Measurements from ENCODE around the gene SCMH1.

Gene SCMH1

DNA sequence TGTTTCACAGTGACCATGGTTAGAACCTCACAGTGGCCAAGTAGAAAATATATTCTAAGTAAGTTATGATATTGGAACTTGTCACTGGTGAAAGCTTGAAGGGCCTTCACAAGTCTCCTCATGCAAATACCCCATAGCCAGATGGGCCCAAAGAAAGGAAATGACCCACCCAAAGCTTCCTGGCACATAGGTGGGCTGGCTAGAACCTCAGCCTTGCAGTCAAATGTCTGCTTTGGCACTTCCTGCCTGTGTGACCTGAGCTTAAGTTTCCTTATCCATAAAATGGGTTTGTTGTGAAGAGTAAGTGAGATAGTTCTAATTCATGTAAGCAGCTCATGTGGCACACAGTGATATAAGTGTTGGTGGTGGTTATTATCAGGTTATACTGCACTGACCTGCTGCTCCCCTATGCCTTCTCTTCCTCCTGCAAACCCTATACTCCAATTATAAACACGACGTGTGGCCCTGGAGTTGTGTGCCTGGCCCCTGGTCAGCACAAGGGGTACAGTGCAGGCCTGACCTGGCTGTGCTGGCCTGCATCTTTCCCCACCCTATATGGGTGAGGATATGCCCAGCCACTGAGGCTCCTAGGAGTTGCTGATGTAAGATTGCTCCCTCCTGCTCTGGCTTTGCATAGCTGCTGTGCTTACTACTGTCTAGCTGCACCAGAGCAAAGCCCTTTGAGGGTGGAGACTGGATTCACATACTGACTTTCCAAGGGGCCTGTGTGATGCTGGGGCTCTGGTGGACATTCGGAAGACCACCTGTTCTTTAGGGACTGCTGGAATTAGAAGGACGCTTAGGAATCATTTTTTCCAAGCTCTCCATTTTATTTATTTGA is 215.9 kb downstream of the SCMH1 start:
- no peak for DNase-seq (ENCODE audit: low read depth, low spot score)

DNA sequence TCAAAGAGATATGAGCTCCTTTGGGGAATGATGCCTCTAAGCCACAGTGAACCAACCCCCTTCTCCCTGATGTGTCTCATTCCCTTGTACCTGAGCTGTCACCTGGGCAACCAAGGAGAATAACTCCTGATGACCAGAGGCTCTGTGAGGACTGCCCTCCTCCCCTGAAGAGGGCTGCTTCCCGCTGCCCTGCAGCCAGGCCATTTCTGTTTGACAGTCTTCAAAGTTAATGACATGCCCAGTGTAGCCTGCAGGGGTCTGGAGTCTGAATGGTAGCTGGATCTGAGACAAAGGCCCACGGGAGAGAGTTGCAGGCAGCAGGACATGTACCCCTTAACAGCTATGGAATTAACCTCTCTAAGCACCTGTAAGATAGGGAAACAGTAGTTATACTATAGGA is 217.2 kb downstream of the SCMH1 start:
- DNase-seq (ENCODE audit: low read depth, low spot score), result no peak

DNA sequence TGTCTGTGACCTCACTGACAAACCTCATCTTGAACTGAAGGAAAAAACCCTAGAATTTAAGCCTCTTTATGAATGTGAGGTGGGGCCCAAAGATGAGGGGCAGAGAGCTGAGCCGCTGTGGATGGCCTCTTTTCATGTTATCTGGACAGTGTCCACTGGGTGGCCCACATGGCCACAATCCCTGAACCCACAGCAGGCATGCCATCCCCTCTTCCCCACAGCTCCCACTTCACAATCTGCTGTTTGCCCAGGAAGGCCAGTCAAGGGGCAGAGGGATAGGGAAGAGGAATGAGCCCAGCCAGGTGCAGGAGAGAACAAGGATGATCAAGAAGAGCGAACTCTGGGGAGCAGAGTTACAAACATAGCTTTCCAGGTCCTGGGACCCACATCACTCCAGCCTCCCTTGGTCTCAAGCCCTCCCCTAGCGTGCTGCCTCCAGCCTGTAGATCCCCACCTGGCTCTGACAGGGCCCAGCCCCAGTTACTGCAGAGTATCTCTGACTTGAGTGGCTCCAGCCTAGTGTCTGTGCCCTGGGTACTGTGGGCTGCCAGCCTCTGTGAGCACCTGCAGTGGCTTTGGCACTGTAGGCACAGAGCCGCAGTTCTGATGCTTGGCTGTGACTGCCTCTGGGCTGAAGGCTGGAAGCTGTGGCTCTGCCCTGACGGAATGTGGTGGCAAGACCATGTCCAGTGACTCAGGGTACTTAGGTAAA is 218.7 kb downstream of the SCMH1 start:
- DNase-seq (ENCODE audit: low read depth, low spot score), result peak; percentile 44

DNA sequence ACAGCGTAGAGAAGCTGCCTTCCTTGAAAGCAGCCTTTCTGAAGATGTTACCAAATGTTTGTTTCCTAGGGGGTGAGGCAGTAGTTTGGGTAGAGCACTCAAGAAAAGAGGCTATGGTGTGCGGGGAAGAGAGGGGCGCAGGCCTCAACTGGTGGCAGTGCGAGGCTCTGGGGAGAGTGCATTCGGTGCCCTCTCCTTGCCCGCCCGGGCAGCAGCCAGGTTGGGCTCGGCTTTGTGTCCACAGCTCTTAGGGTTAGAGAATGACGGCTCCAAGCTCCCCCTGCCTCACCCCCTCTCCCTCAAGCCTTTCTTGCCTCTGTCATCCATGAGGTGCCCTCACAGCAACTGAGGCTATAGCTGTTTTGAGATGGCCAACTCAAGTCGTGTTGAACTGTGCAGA is 219.7 kb downstream of the SCMH1 start:
- no peak for DNase-seq (ENCODE audit: low read depth, low spot score)

DNA sequence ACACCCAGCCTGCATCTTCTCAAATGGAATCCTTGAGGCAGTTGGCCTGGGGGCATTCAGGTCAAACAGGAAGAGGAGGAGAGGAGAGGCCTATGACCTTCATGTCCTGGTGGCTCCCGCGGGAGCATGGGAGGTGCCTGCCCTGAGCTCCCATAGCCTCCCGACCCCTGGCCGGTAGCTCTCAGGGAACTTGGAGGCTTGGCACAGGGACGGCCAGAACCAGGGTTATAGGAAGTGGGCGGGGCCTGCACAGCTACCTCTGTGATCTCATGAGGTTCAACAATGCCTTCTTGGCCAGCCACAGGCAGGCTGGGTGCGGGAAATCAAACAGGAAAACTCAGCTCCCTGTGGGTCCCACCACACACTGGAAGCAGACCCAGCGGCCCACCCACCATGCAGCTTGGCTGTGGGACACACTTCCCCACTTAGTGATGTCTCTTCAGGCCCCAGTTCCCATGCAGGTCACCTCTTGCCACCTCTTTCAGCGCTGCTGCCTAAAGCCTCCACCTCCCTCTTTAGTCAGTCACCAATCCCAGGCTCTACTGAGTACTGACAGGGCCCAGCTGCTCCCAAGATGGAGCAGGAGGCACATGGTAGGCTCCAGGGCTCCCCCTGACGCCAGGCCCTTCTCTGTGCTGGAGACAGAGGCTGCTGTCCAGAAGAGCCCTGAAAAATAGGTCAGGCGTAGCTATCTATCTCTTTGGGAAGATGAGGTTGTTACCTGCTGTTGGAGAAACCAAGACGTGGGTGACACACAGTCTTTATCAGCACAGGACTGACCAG is 220.4 kb downstream of the SCMH1 start, which contains the start of gene SLFNL1:
Gene SLFNL1, minus strand, starts transcription at position 200 of the 783 bp plus-strand sequence. CDS start 1,065 bp downstream, outside the sequence.
- DNase-seq (ENCODE audit: low read depth, low spot score), result no peak

DNA sequence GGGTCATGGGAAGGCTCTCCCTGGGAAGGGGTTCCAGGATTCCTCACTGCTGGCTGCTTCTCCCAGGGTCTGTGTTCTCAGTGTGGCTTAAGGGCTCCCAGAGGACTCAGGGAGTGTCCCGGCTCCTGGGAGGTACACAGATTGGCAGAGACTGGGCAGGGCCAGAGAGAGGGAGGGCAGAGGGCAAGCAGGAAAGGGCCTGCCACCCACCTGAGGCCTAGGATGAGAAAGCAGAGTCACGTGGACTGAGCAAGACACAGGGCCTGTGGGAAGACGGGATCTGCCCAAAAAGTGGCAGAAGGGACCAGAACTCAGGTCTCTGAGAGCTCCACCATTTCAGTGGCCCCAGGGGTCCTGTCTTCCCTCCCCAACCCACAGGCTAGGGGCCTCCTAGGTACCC is 221.5 kb downstream of the SCMH1 start:
- no peak for DNase-seq (ENCODE audit: low read depth, low spot score)

DNA sequence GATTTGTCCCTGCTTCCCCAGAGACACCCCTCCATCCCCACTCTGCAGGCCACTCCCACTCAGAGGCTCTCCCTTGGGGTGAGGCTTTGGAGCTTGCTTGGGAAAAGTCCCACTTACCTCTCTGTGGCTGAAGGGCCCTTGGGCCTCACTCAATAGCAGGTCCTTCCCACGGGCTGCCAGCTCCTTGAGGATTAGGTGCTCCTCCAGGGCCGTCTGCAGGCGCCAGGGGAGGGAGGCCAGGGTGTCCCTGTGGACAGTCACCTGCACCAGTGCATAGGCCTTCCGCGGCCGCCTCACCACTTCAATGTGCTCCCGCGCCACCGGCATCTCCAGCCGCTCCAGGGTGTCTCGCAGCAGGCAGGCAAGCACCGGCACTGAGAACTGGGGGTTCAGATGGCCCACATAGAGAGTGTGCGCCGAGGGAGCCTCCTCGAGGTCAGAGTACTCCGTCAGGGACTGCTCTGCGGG is 222.0 kb downstream of the SCMH1 start:
- no peak for DNase-seq (ENCODE audit: low read depth, low spot score)

DNA sequence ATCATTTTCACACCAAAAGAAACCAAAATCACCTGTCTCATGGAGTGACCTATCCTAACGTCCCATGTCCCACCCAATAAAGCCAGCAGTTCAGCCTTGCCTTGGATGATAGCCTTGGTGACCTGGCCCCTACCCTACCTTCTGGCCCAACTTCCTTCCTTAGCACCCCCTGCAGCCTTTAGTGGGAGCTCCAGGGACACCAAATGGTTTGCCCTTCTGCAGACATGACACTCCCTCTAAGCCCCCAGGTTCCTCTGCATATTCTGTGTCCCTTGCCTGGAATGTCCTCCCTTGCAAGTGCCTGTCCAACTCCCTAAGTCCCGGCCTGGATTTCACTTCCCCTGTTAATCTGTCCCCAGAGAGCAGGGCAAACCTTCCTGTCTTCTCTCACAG is 222.8 kb downstream of the SCMH1 start:
- DNase-seq (ENCODE audit: low read depth, low spot score), result no peak

DNA sequence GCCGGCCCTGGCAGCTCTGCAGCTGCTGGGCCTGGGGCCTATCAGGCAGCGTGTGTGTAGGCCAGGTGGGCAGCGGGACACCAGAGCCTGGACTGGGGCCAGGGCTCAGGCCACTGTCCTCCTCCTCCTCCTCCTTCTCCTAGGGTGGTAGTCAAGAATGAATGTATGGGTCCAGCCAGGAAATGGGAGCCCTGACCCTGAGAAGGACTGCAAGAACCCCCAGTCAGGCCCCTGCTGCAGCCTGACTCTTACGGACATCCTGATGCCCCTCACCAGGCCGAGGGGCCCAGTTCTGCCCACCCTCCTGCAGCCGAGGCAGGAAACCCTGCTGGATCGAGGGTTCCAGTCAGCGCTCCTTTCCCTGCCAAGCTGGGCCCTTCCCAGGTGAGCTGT is 224.1 kb downstream of the SCMH1 start:
- DNase-seq (ENCODE audit: low read depth, low spot score), result no peak

DNA sequence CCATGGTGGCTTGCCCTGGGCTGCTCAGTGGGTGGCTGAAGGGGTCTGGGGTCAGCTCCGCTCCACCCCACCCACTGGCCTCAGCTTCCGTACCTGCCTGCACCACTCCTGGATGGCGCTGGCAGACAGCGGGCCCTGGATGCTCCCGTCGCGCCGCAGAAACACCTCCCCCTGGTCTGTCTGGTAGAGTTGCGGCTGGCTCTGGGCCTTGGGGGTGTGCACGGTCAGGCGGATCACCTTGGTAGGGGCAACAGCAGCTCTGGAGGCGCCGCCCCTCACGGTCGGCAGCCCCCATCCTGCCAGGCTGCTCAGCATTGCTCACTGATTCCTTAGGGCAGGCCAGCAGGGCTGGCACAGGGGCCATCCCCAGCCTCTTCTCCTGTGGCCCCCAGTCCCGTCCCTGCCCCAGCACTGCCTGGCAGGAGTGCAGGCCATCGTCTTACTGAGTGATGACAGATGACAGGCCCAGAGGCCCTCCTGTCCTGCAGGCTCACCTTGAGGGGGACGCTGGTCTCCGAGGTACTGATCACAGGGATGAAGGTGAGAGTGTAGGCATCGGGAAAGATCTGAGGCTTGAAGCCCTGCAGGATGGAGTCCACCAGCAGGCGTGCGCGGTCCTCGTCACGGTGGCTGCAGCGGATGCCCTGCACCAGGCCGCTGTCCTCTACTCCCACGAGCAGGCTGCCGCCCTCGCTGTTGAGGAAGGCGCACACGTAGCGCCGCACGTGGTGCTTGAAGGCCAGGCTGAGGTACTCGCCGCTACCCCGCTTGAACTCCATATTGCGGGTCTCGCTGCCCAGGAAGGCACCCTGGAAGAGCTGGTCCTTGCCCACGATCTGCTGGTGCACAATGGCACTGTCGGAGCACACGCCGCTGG is 224.7 kb downstream of the SCMH1 start:
- DNase-seq (ENCODE audit: low read depth, low spot score), result no peak

DNA sequence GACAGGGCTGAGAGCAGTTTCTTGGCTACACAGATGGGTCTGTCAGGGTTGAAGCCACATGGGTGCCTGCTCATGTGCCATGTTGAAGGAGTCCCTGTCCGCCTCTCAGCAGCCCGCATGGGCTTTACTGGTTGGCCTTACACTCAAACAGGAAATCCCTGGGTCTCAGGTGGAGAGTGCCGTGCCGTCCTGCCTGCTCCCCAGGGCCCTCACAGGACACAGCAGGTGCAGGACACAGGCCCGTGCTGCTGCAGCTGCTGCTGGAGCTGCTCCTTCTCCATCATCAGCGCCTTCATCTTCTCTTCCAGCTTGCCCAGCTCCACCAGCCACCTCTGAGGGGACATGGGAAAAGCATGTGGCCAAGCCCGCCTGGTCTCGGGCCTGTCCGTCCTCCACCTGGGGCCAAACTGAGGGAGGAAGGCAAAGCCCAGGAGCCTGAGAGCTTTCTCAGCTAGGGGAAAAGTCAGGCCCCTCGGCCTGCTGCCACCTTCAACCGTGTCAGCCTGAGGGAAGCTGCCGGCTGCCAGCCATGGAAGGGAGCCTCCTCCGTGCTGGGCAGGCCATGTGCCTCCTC is 226.1 kb downstream of the SCMH1 start:
- DNase-seq (ENCODE audit: low read depth, low spot score), result no peak

DNA sequence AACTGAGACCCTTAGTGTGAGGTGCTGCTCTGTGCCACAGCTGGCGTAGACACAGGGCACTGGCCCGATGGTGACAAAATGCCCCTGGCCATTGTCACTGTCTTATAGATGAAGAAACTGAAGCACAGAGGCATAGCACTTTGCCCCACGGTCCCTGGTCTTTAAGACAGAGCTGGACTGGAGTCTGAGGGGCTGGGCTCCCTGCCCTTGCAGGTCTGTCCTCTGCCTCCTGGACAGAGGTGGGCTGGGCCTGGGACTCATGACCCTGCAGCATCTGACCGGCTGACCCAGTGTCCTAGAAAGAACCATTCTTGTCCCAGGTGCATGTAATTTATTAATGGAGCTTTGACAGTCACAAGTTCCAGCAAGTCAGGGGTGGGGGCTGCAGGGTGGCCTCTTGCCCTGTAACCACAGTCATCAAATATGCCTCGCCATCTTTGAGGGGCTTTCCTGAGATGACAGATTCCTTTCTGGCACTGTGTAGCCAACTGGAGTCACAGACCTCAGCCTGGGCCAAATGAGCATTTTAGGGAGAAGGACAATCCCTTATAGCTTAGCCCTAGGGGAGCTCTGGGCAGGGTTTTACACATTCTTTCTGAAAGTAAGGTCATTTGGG is 226.7 kb downstream of the SCMH1 start:
- no peak for DNase-seq (ENCODE audit: low read depth, low spot score)

DNA sequence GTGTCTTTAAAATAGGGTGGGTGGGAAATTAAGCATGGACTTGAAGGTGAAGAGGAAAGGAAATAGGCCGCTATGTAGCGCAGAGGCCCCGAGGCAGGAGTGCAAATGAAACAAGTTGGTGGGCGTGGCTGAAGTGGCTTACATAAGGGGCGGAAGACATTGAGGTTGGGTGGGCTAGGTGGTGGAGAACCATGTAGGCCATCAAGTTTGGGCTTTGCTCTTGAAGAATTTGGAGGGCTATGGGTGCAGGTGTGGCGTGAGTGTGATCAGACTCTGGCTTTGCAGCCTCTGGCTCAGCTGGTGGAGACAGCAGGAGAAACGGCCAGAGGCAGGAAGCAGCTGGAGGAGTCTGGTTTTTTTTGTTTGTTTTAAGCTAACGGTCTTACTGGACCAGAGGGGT is 227.2 kb downstream of the SCMH1 start:
- no peak for DNase-seq (ENCODE audit: low read depth, low spot score)

DNA sequence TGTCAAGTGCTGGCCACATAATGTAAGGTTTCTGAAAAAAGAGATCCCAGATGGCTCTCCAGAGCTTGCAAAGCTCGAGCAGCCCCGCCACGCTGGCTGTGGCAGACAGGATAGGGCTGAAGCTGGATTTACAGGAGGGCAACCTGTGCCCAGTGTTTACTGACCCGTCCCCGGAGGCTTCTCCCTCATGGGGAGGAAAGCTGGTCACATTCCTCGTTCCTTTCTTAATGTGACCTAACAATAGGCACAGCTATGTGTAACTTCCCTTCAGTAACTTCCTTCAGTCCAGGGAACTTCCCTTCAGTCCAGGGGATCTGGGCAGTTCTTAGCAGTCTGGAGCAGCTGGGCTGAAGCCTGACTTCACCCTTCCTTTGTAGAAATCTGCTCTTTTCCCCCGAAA is 228.3 kb downstream of the SCMH1 start:
- no peak for DNase-seq (ENCODE audit: low read depth, low spot score)

DNA sequence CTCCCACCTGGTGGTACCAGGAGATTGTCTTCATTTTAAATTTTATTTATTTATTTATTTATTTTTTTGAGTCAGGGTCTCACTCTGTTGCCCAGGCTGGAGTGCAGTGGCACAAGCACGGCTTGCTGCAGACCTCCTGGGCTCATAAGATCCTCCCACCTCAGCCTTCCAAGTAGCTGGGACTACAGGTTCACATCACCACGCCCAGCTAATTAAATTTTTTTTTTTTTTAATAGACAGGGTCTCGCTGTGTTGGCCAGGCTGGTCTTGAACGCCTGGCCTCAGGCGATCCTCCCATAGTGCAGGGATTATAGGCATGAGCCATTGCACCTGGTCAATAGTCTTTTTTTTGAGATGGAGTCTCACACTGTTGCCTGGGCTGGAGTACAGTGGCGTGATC is 229.1 kb downstream of the SCMH1 start:
- no peak for DNase-seq (ENCODE audit: low read depth, low spot score)

DNA sequence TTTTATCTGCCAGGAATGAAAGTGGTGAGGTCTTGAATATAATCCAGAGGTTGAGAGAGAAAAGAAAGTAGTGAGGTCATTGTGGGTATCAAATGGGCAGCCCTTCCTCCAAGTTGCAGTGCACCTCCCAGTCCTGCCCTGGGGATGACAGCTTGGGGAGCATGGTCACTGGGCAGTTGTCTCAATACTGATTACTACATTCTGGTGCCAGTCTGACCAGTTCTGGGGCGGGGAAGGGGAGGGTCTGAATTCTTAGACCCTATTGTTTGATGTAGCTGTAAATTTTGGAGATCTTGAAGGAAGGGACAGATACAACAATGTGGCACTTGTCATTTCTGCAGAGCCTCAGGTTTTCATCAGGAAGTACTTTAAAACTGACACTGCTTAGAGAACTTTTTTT is 231.8 kb downstream of the SCMH1 start:
- no peak for DNase-seq (ENCODE audit: low read depth, low spot score)

DNA sequence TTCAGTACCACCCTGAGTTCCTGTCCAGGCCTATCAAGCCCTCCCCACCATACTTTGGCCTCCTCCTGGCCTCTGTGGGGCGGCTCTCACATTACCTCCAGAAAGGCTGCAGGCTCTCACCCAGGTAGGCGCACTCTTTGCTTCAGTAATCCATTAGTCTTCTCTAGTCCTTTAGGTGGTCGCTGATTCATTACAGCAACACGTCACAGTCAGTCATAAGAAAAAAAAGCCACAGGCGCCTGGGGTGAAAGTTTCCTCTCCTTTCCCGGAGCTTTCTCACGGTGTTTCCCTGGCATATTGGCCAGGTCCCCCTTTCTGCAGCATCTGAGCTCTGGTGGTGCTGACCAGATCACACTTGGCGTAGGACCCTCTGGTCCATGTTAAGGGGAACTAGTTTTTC is 232.6 kb downstream of the SCMH1 start:
- DNase-seq (ENCODE audit: low read depth, low spot score), result peak; percentile 47

DNA sequence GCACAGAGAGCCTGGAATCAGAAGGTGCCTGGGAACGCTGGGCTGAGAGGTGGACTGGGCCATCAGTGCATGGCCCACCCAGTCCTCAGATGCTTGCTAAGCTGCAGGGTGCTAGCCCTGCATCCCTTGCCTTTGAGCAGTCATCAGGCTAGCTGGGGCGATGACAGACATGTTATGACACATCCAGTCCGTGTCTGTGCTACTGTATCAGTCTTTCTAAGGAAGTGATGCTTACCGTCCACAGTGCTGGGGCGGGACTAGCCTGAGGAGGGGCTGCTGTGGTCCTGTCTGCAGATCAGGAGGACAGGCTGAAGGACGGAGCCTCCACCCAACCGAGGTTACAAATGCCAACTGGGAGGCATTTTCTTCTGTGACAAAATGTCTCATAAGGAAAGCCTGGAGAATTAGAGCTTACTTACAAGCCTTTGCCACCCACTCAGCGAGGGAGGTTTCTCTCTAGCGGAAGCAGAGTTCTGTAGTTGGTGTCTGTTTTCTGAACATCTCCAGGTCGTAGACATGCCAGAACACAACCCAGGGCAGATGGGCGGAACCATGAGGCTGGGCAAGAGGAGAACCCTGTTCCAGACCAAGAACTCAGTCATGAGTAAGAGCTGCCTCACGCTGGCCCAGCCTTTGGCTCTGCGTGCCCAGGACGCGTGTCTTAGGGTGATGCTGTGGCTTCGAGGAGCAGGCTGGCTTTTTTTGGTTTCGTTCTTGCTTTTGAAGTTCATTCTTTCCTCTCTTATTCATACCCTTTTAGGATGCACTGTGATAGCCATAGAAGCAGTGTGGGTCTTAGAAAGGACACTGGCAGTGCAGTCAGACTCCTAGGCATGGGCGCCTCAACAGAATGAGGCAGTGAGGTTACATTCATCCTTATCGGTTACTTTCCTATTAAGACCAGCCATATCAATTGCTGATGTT is 234.9 kb downstream of the SCMH1 start:
- no peak for DNase-seq (ENCODE audit: low read depth, low spot score)

DNA sequence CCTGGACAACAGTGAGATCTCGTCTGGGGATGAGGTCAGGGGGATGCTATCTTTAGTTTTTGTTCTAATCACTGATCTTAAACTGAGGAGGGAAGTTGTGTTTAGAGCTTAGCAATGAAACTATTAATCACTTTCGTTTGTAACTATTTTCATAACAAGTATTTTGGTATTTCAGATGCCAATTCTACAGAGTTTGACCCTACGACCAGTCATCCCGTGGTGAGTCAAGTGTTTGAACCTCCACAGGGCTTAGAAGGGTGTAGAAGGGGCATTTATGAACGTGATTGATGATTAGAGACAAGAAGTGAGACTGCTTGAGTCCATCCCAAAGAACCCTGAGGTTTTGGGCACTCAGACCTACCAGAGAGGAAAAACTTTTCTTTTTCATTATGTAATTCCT is 236.2 kb downstream of the SCMH1 start:
- DNase-seq (ENCODE audit: low read depth, low spot score), result no peak
